GM10266 (cell line): Measurements from ENCODE around the gene NCSTN.
A peak's percentile ranks its signal among the peaks of the same experiment; 100 is the strongest.

Experiments used
- DNase-seq: peaks from one replicate; pipeline ENCODE4 v3.0.0; 2012; ENCODE audit errors: extremely low spot score
- TF ChIP-seq, protein P1 (sequence below): IDR thresholded peaks from 2 replicates; pipeline ENCODE4 v1.5.1; 2012; ENCODE audit warnings: mild to moderate bottlenecking, low read depth; ENCODE audit not compliant: control insufficient read depth, insufficient read depth; ENCODE audit errors: missing control alignments

NCSTN gene

DNA sequence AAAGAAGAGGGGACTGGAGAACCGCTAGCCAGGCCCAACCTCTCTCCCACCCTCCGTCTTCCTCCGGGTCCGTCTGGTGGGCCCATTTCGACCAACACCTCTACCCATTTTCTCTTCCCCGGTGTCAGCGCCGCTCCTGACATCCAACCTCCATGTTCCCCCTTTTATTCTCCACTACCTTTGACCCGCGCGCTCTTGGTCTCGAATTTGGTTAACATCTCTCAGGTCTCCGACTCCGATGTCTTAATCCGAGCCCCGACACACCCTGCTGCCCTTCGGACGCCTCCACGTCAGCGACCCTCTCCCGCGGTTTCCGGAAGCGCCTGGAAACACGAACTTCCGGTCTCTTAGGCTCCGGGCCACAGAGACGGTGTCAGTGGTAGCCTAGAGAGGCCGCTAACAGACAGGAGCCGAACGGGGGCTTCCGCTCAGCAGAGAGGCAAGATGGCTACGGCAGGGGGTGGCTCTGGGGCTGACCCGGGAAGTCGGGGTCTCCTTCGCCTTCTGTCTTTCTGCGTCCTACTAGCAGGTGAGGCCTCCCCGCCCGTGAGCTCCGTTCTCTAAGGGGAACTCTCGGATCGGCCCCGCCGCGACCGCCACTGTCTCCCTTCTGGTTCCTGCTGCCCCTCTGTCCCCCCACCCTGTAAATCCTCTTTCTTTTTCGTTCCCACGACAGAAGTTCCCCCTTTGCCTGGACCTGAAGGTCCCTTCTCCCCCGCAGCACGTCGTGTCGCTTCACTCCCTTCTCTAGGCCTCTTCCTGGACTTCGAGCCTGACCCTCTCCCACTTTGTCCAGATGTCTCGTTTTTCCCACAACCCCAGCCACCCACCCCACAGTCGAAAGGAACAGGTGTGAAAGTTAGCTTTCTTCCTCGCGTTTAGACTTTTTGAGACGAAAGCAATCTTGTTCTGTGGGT lies at the start of gene NCSTN, which contains the start of gene COPA:
NCSTN (plus strand) TSS at position 431 of the 917 bp plus-strand sequence; CDS start at position 445, 14 bp downstream.
COPA (minus strand) TSS at position 298 of the 917 bp plus-strand sequence; CDS start at position 218, 80 bp downstream.
- peak; percentile 89 for DNase-seq
- TF ChIP-seq, protein P1, sequence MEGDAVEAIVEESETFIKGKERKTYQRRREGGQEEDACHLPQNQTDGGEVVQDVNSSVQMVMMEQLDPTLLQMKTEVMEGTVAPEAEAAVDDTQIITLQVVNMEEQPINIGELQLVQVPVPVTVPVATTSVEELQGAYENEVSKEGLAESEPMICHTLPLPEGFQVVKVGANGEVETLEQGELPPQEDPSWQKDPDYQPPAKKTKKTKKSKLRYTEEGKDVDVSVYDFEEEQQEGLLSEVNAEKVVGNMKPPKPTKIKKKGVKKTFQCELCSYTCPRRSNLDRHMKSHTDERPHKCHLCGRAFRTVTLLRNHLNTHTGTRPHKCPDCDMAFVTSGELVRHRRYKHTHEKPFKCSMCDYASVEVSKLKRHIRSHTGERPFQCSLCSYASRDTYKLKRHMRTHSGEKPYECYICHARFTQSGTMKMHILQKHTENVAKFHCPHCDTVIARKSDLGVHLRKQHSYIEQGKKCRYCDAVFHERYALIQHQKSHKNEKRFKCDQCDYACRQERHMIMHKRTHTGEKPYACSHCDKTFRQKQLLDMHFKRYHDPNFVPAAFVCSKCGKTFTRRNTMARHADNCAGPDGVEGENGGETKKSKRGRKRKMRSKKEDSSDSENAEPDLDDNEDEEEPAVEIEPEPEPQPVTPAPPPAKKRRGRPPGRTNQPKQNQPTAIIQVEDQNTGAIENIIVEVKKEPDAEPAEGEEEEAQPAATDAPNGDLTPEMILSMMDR = no peak

DNA sequence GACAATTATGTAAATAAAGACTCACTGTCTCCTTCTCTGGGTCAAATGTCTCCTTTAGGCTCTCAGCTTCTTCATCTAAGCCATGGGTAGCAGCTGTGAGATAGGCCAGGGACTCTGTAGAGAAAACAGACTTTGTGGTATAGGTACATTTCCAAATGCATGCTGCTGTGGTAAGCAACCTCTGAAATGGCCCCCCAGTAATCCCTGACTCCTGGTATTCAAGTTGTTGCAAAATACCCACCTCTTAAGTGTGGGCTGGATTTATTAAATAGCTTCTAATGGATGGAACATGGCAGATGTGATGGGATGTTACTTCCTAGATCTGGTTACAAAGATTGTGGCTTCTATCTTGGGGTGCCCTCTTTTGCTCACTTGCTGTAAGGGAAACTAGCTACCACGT lies 47.1 kb upstream of the NCSTN start:
- TF ChIP-seq, protein P1 = no peak
- no peak for DNase-seq

DNA sequence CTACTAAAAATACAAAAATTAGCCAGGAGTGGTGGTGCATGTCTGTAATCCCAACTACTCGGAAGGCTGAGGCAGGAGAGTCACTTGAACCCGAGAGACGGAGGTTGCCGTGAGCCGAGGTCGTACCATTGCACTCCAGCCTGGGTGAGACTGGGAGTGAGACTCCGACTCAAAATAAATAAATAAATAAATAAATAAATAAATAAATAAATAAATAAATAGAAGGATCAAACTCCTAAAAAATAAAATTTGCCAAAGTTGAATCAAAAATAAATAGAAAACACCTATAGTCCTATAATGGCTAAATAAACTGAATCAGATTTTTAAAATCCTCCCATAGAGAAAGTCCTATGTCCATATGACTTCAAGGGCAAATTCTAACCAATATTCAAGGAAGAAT lies 43.0 kb upstream of the NCSTN start:
- TF ChIP-seq, protein P1 = no peak

DNA sequence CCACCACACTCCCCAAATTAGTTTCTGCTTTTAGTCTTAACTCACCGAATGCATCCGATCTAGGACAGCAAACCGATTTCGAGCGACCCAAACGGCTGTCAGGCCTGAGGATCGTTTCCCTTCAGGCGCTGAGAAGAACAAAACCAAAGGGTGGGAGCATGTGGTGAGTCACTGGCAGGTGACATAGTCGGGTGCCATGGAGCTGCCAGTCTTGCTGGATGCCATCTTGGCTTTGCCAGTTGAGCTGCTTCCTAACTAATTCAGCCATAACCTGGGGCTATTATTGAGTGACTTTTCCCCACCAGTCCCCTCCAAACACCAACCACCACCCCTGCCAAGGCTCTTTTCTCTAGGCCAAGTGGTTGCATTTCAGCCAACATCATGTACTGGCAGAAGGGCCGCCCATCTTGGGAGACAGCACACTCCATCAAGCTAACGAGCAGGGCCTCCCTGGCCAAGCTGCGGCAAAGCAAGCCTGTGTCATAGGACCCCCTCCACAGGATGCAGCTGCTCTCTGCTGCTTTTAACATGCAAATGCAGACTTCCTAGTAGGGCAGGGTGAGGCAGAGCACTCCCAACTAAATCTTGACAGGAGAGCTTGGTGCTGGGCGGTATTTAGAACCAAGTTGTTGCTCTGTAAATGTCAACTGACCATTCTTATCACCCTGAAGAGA lies 35.9 kb upstream of the NCSTN start:
- TF ChIP-seq, protein P1 = no peak
- no peak for DNase-seq

More for the DNA sequence above, 43.0 kb upstream of the NCSTN start:
- no peak for DNase-seq

DNA sequence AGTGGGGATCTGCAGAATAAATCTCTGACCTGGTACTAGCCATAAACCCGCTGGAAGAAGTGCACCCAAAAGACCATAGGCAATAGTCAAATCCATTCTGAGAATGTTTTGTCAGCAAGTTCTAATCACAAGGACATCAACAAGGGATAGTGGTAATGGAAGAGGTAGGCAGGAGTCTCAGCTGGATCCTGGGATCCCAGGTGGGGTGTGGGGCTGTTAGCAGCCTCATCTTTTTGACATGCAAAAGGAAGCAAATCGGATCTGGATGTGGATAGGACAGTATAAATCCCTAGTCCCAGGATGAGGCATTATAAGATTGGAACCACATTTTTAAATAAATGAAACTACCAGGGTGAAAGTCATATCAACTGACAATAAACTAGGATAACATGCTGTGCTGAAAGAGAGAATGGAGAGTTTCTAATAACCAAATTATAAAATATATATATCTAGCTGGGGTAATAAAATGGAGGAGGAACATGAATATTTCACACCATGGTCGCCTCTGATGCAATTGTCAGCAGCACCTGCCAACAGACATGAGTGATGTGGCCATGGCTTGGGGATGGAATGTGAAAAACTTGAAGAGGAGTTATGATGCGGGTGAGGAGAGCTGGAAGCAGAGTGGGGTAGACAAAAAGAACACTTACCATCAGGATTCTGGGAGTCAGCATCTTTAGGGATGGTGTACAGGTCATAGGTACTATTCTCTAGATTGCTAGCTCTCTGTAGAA lies 34.6 kb upstream of the NCSTN start:
- TF ChIP-seq, protein P1 = no peak
- DNase-seq = no peak

DNA sequence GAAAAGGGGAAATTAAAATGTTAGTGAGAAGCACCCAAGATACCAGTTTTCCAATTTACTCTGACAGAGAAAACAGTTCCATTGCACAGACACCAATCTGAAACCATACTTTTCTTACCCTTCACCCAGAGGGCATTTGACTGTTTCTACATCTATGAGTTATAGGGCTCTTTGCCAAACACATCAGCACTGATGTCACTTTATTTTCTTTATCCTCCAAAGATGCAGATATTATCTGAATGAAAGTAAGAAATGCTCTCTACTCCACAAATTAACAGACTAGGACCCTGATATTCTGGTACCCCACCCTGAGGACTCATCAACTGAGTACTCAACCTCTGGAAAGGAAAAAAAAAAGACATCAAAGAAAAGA lies 34.0 kb upstream of the NCSTN start:
- TF ChIP-seq, protein P1 = no peak
- DNase-seq = no peak
